IMR-90 (cell line): ENCODE measurements around the gene GMNN. TPM values are rescaled to one million over a fixed set of nuclear protein-coding genes. Genes with fewer than 3 reads are reported as not detected.

Experiments used
- ATAC-seq: fragments of 200-7000 bp; cut with Tn5 transposase; 2 replicates; pipeline ENCODE4 v1.9.1; 2020; ENCODE audit warnings: low read depth, mild to moderate bottlenecking, moderate library complexity
- BruUV-seq: library from RNA; stranded (reverse); fragments of 400-500 nt; replicated peaks from 2 replicates; lab custom pipeline; 2021; lab: Mats Ljungman, UMichigan
- CTCF ChIA-PET: fragments of 300-600 bp; formaldehyde crosslinking; extraction: SDS; loops from one replicate; lab custom pipeline; 2021; ENCODE audit warnings: antibody characterized with exemption; lab: Yijun Ruan, JAX
- POLR2A ChIA-PET: fragments of 300-600 bp; sonication (Branson Sonifier 250); formaldehyde crosslinking; loops from one replicate; lab custom pipeline; 2022; ENCODE audit warnings: antibody characterized with exemption; ENCODE audit not compliant: unreplicated experiment; lab: Charles Lee
- DNase-seq: peaks from one replicate; pipeline ENCODE4 v3.0.0; 2013
- H2AFZ ChIP-seq: replicated peaks from 2 replicates; pipeline ENCODE3; 2013; ENCODE audit warnings: low read length, mild to moderate bottlenecking; ENCODE audit not compliant: poor library complexity
- H2AK5ac ChIP-seq: 2 replicates; pipeline ENCODE4 v1.6.1; 2013; ENCODE audit warnings: low read depth, low read length, inconsistent platforms
- H2AK9ac ChIP-seq: replicated peaks from 2 replicates; pipeline ENCODE3; 2013; ENCODE audit warnings: mild to moderate bottlenecking, low read depth, low read length, moderate library complexity; ENCODE audit not compliant: poor library complexity
- H2BK120ac ChIP-seq: 2 replicates; pipeline ENCODE4 v1.6.1; 2013; ENCODE audit warnings: low read depth, low read length, inconsistent platforms
- H2BK15ac ChIP-seq: 3 replicates; pipeline ENCODE4 v1.6.1; 2013; ENCODE audit warnings: low read depth, low read length, inconsistent platforms
- H2BK20ac ChIP-seq: 2 replicates; pipeline ENCODE4 v1.6.1; 2013; ENCODE audit warnings: low read depth, mild to moderate bottlenecking, inconsistent platforms, low read length, moderate library complexity
- H2BK5ac ChIP-seq: 2 replicates; pipeline ENCODE4 v1.6.1; 2013; ENCODE audit warnings: mild to moderate bottlenecking, low read depth, low read length, inconsistent platforms; ENCODE audit not compliant: poor library complexity, severe bottlenecking
- H3K14ac ChIP-seq: replicated peaks from 2 replicates; pipeline ENCODE4 v1.6.1; 2013; ENCODE audit warnings: low read depth, low read length, inconsistent platforms
- H3K18ac ChIP-seq: 2 replicates; pipeline ENCODE4 v1.6.1; 2013; ENCODE audit warnings: low read depth, low read length, control low read depth
- H3K23ac ChIP-seq: 2 replicates; pipeline ENCODE4 v1.6.1; 2013; ENCODE audit warnings: low read depth, low read length, inconsistent platforms
- H3K27ac ChIP-seq: 2 replicates; pipeline ENCODE4 v1.5.1; 2013; ENCODE audit warnings: mild to moderate bottlenecking, control low read depth, low read length; ENCODE audit not compliant: insufficient read depth
- H3K27me3 ChIP-seq: 2 replicates; pipeline ENCODE4 v1.6.1; 2013; ENCODE audit warnings: low read length; ENCODE audit not compliant: control insufficient read depth, insufficient read depth
- H3K36me3 ChIP-seq: 2 replicates; pipeline ENCODE4 v1.6.1; 2013; ENCODE audit warnings: low read length, mixed read lengths; ENCODE audit not compliant: control insufficient read depth, insufficient read depth
- H3K4ac ChIP-seq: 2 replicates; pipeline ENCODE4 v1.6.1; 2013; ENCODE audit warnings: low read depth, low read length, inconsistent platforms
- H3K4me1 ChIP-seq: 2 replicates; pipeline ENCODE4 v1.6.1; 2013; ENCODE audit warnings: low read length, mixed read lengths; ENCODE audit not compliant: control insufficient read depth, insufficient read depth
- H3K4me2 ChIP-seq: 2 replicates; pipeline ENCODE4 v1.6.1; 2013; ENCODE audit warnings: low read depth, mild to moderate bottlenecking, control low read depth, low read length, moderate library complexity
- H3K4me3 ChIP-seq: 2 replicates; pipeline ENCODE4 v1.5.1; 2013; ENCODE audit warnings: low read depth, mild to moderate bottlenecking, control low read depth, low read length, moderate library complexity; ENCODE audit not compliant: insufficient read depth
- H3K56ac ChIP-seq: 2 replicates; pipeline ENCODE4 v1.6.1; 2013; ENCODE audit warnings: low read length, inconsistent platforms; ENCODE audit not compliant: insufficient read depth; ENCODE audit errors: extremely low read depth
- H3K79me1 ChIP-seq, 2 experiments: 2 replicates each; pipeline ENCODE4 v1.6.1; 2013; ENCODE audit warnings: low read length in 2 of 2, inconsistent platforms in 1 of 2, low read depth in 1 of 2
- H3K9ac ChIP-seq: 2 replicates; pipeline ENCODE4 v1.6.1; 2013; ENCODE audit warnings: low read depth, low read length, control low read depth
- H3K9me1 ChIP-seq: 2 replicates; pipeline ENCODE4 v1.6.1; 2013; ENCODE audit warnings: low read length, inconsistent platforms; ENCODE audit not compliant: insufficient read depth
- H3K9me3 ChIP-seq: 2 replicates; pipeline ENCODE4 v1.6.1; 2013; ENCODE audit warnings: low read length; ENCODE audit not compliant: control insufficient read depth, insufficient read depth
- H4K20me1 ChIP-seq: 2 replicates; pipeline ENCODE4 v1.6.1; 2013; ENCODE audit warnings: low read length, inconsistent platforms; ENCODE audit not compliant: insufficient read depth
- H4K5ac ChIP-seq: 2 replicates; pipeline ENCODE4 v1.6.1; 2013; ENCODE audit warnings: mild to moderate bottlenecking, low read depth, low read length, control low read depth
- H4K8ac ChIP-seq, 2 experiments: 2 replicates each; pipeline ENCODE4 v1.6.1; 2013; ENCODE audit warnings: low read depth in 2 of 2, low read length in 2 of 2, control low read depth in 1 of 2, inconsistent platforms in 1 of 2
- H4K91ac ChIP-seq: 2 replicates; pipeline ENCODE4 v1.6.1; 2013; ENCODE audit warnings: low read depth, low read length, inconsistent platforms; ENCODE audit not compliant: insufficient read depth
- BHLHE40 ChIP-seq: fragments of 150-350 bp; IDR thresholded peaks from 2 replicates; pipeline ENCODE4 v1.6.1; 2016; ENCODE audit warnings: mild to moderate bottlenecking, low read depth, low read length
- CEBPB ChIP-seq: IDR thresholded peaks from 2 replicates; pipeline ENCODE4 v1.6.1; 2012; ENCODE audit warnings: low read depth, low read length, improper control_type of control experiment
- CHD1 ChIP-seq: IDR thresholded peaks from 2 replicates; pipeline ENCODE4 v1.6.1; 2012; ENCODE audit warnings: low read depth, low read length, improper control_type of control experiment
- CTCF ChIP-seq: conservative IDR thresholded peaks from 2 replicates; pipeline ENCODE4 v1.5.1; 2012; ENCODE audit warnings: mild to moderate bottlenecking, low read depth, low read length, improper control_type of control experiment
- ELK1 ChIP-seq: fragments of 150-350 bp; IDR thresholded peaks from 2 replicates; pipeline ENCODE4 v1.6.1; 2016; ENCODE audit warnings: low read depth, mild to moderate bottlenecking, low read length, moderate library complexity, borderline replicate concordance
- FOS ChIP-seq: fragments of 150-350 bp; IDR thresholded peaks from 2 replicates; pipeline ENCODE4 v1.6.1; 2016; ENCODE audit warnings: low read depth, low read length
- MAFK ChIP-seq: IDR thresholded peaks from 2 replicates; pipeline ENCODE4 v1.6.1; 2012; ENCODE audit warnings: low read depth, low read length, improper control_type of control experiment
- MAZ ChIP-seq: IDR thresholded peaks from 2 replicates; pipeline ENCODE4 v1.6.1; 2012; ENCODE audit warnings: low read depth, mild to moderate bottlenecking, low read length, improper control_type of control experiment, moderate library complexity, borderline replicate concordance
- MXI1 ChIP-seq: IDR thresholded peaks from 2 replicates; pipeline ENCODE4 v1.6.1; 2012; ENCODE audit warnings: low read depth, mild to moderate bottlenecking, low read length, moderate library complexity, borderline replicate concordance
- NFE2L2 ChIP-seq: fragments of 150-350 bp; IDR thresholded peaks from 2 replicates; pipeline ENCODE4 v1.6.1; 2016; ENCODE audit warnings: low read depth, mild to moderate bottlenecking, low read length
- POLR2A ChIP-seq: IDR thresholded peaks from 2 replicates; pipeline ENCODE4 v1.6.1; 2012; ENCODE audit warnings: mild to moderate bottlenecking, low read depth, low read length
- RAD21 ChIP-seq: IDR thresholded peaks from 2 replicates; pipeline ENCODE4 v1.6.1; 2012; ENCODE audit warnings: low read length, improper control_type of control experiment
- RCOR1 ChIP-seq: IDR thresholded peaks from 2 replicates; pipeline ENCODE4 v1.6.1; 2012; ENCODE audit warnings: mild to moderate bottlenecking, low read length, improper control_type of control experiment; ENCODE audit not compliant: insufficient replicate concordance
- RFX5 ChIP-seq: IDR thresholded peaks from 2 replicates; pipeline ENCODE4 v1.8.0; 2012; ENCODE audit warnings: low read depth, mild to moderate bottlenecking, low read length, moderate library complexity
- USF2 ChIP-seq: fragments of 150-350 bp; IDR thresholded peaks from 2 replicates; pipeline ENCODE4 v1.6.1; 2017; ENCODE audit warnings: mild to moderate bottlenecking, antibody characterized with exemption, low read length, low read depth
- dilution Hi-C: fragments of 300-500 bp; cut with HindIII; formaldehyde crosslinking; loops from one replicate; pipeline ENCODE4 v1.14.3; 2018; ENCODE audit warnings: low sequenced_read_pairs; ENCODE audit not compliant: unreplicated experiment
- in situ Hi-C: fragments of 300-500 bp; cut with MboI; formaldehyde crosslinking; loops from 3 replicates; pipeline ENCODE4 v1.14.3; 2019; ENCODE audit warnings: low sequenced_read_pairs, inconsistent platforms, mixed read lengths
- intact Hi-C: fragments of 100-400 bp; cut with micrococcal nuclease; formaldehyde crosslinking; loops from 2 replicates; pipeline ENCODE4 v1.10.0; 2022
- polyA plus RNA-seq, 3 experiments: library from polyadenylated mRNA; depleted of rRNA; stranded (reverse); fragments of >200 nt; gene quantifications; 2 replicates each; pipeline ENCODE4 v1.2.3, GENCODE V29; 2012; ENCODE audit warnings: low replicate concordance in 1 of 3
- total RNA-seq: library from RNA; depleted of rRNA; stranded (reverse); fragments of >200 nt; gene quantifications from 2 replicates; pipeline ENCODE4 v1.2.3, GENCODE V29; 2012

Gene GMNN
- total and polyA plus RNA-seq, 2 of the 4 experiments (the other 2 are of a cell fraction), result 19.7 to 22.2 TPM

- ATAC-seq (no peak), DNase-seq (no peak)
- Histone ChIP-seq H3K56ac (no peak overlapping the region), H3K4me1 (no peaks in the 10 kb centered on the region), H2AK9ac (no peak overlapping the region), H3K9ac (no peak overlapping the region), H2BK20ac (no peak overlapping the region), H4K5ac (no peak overlapping the region), H3K4ac (no peak overlapping the region), H3K9me3 (no peaks in the 10 kb centered on the region), H2BK15ac (no peak overlapping the region), H4K20me1 (no peaks in the 10 kb centered on the region), H2AK5ac (no peak overlapping the region), H3K79me1 (no peaks in the 10 kb centered on the region), H3K27me3 (no peaks in the 10 kb centered on the region), H4K91ac (no peak overlapping the region), H3K18ac (no peak overlapping the region), H2AFZ (no peak overlapping the region), H3K27ac (no peak overlapping the region), H3K36me3 (no peaks in the 10 kb centered on the region), H3K23ac (no peak overlapping the region), H2BK5ac (no peak overlapping the region), H3K14ac (no peak overlapping the region), H3K9me1 (no peaks in the 10 kb centered on the region), H4K8ac (no peak overlapping the region), H2BK120ac (no peak overlapping the region), H3K4me2 (no peak overlapping the region), H3K4me3 (no peak overlapping the region)
- intact Hi-C loops, result no loop called here
- POLR2A ChIA-PET, result no interaction called here
- CTCF ChIA-PET, result interaction anchor here (0.7 kb wide), 1 partner anchor 16 kb away, joined by 3 read pairs; no protein-coding TSS in a partner anchor
- in situ Hi-C loops, result no loop called here
- peak; percentile 86 for TF ChIP-seq NFE2L2
- TF ChIP-seq POLR2A, result no peak
- no peak for TF ChIP-seq CEBPB
- TF ChIP-seq MXI1, result no peak
- TF ChIP-seq MAZ, result no peak
- TF ChIP-seq RAD21, result no peak
- no peak for TF ChIP-seq RFX5
- no peak for TF ChIP-seq ELK1
- no peak for TF ChIP-seq BHLHE40
- TF ChIP-seq CHD1, result no peak
- TF ChIP-seq USF2, result no peak
- no peak for TF ChIP-seq RCOR1
- no peak for TF ChIP-seq CTCF
- 0 out of 2 replicates have a peak, but pooled peaks have one; percentile 4 for TF ChIP-seq MAFK
- TF ChIP-seq FOS, result no peak
- dilution Hi-C loops, result no loop called here
- BruUV-seq, result no TSS peak
Measured at GRCh38 chr6:24755279-24755678, 19.5 kb upstream of the GMNN start.
